OCI-LY3 (cell line): ENCODE results near the gene KXD1.

Experiments
- H2AFZ ChIP-seq: fragments of 200-600, 300-600 bp; shearing (Covaris generic); 2 replicates; pipeline ENCODE4 v1.6.0; 2014; ENCODE audit warnings: antibody characterized with exemption, low read depth, low read length
- H3K27ac ChIP-seq: fragments of 200-600, 300-600 bp; sonication (generic); 2 replicates; pipeline ENCODE4 v1.5.1; 2014; ENCODE audit warnings: mild to moderate bottlenecking, low read length, moderate library complexity, mixed read lengths
- H3K27me3 ChIP-seq: fragments of 200-600, 300-600 bp; sonication (generic); 2 replicates; pipeline ENCODE4 v1.6.1; 2014; ENCODE audit warnings: low read depth, low read length, mixed read lengths
- H3K36me3 ChIP-seq: fragments of 200-600, 300-600 bp; sonication (generic); replicated peaks from 2 replicates; pipeline ENCODE3; 2014; ENCODE audit warnings: low read depth, low read length, mixed read lengths
- H3K4me1 ChIP-seq: fragments of 300-600, 200-600 bp; sonication (generic); 2 replicates; pipeline ENCODE4 v1.6.1; 2014; ENCODE audit warnings: low read length, mixed read lengths
- H3K4me2 ChIP-seq: fragments of 200-600, 300-600 bp; sonication (generic); 2 replicates; pipeline ENCODE4 v1.6.1; 2014; ENCODE audit warnings: low read length, mixed read lengths
- H3K4me3 ChIP-seq: fragments of 300-600, 200-600 bp; sonication (generic); 2 replicates; pipeline ENCODE4 v1.5.1; 2014; ENCODE audit warnings: antibody characterized with exemption, mild to moderate bottlenecking, low read length, moderate library complexity
- H3K79me2 ChIP-seq: fragments of 300-600, 200-600 bp; shearing (Covaris generic); 2 replicates; pipeline ENCODE4 v1.6.1; 2014; ENCODE audit warnings: mild to moderate bottlenecking, low read length, mixed read lengths
- H3K9ac ChIP-seq: fragments of 300-600, 200-600 bp; shearing (Covaris generic); 2 replicates; pipeline ENCODE4 v1.6.0; 2014; ENCODE audit warnings: mild to moderate bottlenecking, low read length, moderate library complexity
- H3K9me3 ChIP-seq: fragments of 200-600, 300-600 bp; shearing (Covaris generic); 2 replicates; pipeline ENCODE4 v1.6.1; 2014; ENCODE audit warnings: low read length, mixed read lengths; ENCODE audit not compliant: insufficient read depth
- H4K20me1 ChIP-seq: fragments of 200-600, 300-600 bp; sonication (generic); 2 replicates; pipeline ENCODE4 v1.6.1; 2016; ENCODE audit warnings: low read length, mixed read lengths; ENCODE audit not compliant: insufficient read depth
- EZH2phosphoT487 ChIP-seq: fragments of 200-600 bp; shearing (Covaris generic); IDR thresholded peaks from 2 replicates; pipeline ENCODE4 v1.6.1; 2018; ENCODE audit warnings: antibody characterized with exemption, mixed run types, low read depth
- TF ChIP-seq, protein P1 (sequence below): fragments of 200-600, 300-600 bp; sonication (generic); IDR thresholded peaks from 2 replicates; pipeline ENCODE4 v1.5.1; 2014; ENCODE audit warnings: antibody characterized with exemption, low read length, low read depth

Gene KXD1

DNA sequence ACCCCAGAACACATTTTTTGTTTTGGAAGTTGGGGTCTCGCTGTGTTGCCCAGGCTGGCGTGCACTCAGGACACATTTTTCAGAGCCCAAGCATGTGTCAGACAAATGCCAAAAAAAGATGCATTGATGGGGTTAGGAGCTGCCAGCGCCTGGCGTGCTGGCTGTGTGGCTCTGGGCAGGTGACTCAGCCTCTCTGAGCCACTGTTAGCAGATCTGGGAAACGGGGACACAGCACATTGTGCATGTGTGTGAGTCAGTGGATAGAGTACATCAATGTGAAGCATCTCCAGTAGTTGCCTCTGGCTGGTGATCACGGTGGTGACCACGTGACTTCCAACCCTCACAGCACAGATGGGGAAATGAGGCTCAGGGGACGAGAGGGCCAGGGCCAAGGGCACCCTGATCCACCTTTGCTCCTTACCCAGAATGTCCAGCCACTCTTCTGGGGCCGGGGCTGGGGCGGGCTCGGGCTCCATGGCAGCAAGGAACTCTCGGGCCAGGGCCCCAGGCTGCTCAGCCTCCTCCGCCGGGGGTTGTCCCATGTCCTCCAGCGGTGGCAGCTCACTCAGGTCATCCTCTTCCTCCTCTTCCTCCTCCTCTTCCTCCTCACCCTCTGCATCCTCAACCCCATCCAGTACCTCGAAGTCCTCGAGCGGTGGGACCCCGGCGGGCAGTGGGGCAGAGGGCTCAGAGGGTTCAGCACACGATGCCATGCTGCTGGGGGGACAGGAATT, 16.2 kb upstream of the KXD1 start:
- Histone ChIP-seq H3K4me3 (peak overlapping the region; percentile 84; the same call in 1 of the 2 replicates), H4K20me1 (no peaks in the 10 kb centered on the region; the same call in 1 of the 2 replicates), H3K36me3 (peaks cover 40% of the 10 kb centered on the region), H3K27me3 (no peaks in the 10 kb centered on the region), H3K9me3 (no peaks in the 10 kb centered on the region), H3K9ac (no peak overlapping the region), H3K4me2 (peak overlapping the region; percentile 94), H3K79me2 (peaks cover 20% of the 10 kb centered on the region), H3K27ac (no peak overlapping the region), H3K4me1 (peaks cover 15% of the 10 kb centered on the region), H2AFZ (no peak overlapping the region)
- no peak for TF ChIP-seq EZH2phosphoT487
- TF ChIP-seq, protein P1, sequence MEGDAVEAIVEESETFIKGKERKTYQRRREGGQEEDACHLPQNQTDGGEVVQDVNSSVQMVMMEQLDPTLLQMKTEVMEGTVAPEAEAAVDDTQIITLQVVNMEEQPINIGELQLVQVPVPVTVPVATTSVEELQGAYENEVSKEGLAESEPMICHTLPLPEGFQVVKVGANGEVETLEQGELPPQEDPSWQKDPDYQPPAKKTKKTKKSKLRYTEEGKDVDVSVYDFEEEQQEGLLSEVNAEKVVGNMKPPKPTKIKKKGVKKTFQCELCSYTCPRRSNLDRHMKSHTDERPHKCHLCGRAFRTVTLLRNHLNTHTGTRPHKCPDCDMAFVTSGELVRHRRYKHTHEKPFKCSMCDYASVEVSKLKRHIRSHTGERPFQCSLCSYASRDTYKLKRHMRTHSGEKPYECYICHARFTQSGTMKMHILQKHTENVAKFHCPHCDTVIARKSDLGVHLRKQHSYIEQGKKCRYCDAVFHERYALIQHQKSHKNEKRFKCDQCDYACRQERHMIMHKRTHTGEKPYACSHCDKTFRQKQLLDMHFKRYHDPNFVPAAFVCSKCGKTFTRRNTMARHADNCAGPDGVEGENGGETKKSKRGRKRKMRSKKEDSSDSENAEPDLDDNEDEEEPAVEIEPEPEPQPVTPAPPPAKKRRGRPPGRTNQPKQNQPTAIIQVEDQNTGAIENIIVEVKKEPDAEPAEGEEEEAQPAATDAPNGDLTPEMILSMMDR: no peak

DNA sequence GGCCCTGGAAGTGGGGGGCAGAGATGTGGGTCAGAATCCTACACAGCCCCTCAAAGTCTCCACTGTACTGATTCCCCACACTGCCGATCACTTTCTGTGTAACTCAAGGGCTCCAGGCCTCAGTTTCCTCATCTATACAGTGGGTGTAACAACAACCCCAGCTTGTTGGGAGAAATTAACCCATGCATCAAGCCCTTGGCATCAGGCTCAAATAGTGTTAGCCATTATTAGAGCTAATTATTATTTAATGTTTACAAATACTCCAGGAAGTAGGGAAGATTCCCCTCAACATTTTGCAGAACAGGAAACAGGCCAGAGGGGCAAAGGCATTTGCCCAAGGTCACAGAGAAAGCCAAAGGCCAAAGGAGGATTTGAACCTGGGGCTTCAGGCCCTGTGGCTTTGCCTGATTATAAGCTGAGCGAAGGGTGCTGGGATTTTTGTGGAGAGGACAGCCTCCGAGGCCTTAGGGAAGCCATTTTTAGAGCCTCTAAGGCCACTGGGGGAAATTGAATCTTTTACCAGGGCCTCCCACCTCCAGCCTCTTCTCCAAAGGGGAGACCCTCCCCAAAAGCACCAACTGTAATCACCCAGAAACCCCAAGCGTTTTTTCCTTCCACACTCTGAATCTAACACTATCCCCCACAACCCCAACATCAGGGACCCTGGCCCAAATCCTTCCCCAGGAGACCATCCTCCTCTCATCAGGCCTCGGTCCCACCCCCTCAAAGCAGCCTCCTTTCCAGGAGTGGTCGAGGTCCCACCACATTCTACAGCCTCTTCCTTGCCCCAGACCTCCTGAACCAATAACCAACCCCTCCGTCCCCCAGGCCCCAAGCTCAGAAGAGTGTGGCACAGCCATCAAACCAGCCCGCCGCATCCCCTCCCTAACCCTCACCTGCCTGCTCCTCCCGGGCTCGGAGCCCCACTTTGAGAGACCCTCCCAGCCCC, 15.4 kb upstream of the KXD1 start:
- Histone ChIP-seq H3K79me2 (peaks cover 20% of the 10 kb centered on the region), H3K9ac (peak overlapping the region; percentile 88), H3K27ac (peak overlapping the region; percentile 49), H3K9me3 (no peaks in the 10 kb centered on the region), H4K20me1 (no peaks in the 10 kb centered on the region; the same call in 1 of the 2 replicates), H3K36me3 (peaks cover 34% of the 10 kb centered on the region), H2AFZ (no peak overlapping the region), H3K4me2 (peak overlapping the region; percentile 94), H3K4me1 (peaks cover 15% of the 10 kb centered on the region), H3K27me3 (no peaks in the 10 kb centered on the region), H3K4me3 (peak overlapping the region; percentile 84)
- TF ChIP-seq, protein P1: no peak
- no peak for TF ChIP-seq EZH2phosphoT487

DNA sequence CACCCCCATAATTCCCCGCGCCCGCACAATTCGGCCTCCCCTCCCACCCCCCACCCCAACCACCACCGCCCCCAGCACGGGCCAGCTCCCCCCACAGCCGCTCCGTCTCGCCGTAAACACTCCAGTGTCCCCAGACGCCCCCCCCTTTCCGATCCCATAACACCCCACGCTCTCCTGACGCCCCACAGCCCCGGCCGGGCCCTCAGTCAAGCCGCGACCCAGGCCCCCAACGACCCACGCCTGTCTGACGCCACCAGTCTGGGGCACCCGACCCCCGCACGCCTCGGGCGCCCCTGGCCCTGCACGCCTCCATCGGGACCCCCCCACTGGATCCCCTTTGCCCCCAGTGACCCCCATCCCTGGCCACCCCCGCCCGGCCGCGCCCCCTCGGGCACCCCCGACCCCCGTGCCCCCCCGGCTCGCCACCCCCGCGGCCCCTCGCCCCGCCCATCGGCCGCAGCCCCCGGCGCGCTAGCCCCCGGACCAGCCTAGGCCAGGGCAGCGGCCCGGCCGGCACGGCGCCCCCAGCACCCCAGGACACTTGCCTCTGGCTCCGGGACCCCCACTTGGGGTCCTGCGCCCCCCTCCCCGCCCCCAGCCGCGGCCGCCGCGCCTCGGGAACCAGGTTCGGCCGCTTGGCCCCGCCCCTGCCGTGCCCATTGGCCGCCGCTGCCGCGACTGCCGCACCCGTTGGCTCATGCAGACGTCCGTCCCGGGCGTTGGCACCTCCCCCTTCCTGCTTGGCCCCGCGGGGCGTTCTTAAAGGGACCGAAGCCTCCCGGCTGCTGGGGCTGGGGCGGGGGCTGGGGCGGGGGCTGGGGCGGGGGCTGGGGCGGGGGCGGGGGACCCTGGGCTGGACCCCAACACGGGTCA, 14.5 kb upstream of the KXD1 start, which contains the start of gene FKBP8:
FKBP8 (minus strand) TSS at position 633 of the 873 bp plus-strand sequence. CDS start 1,603 bp downstream, outside the sequence.
- H3K4me2 ChIP-seq: peak within 1 kb of the TSS; percentile 94
- peaks cover 25% of the 10 kb centered on the region for H3K36me3 ChIP-seq
- peak within 1 kb of the TSS; percentile 37 for H2AFZ ChIP-seq
- peaks cover 20% of the 10 kb centered on the region for H3K79me2 ChIP-seq
- no peak for TF ChIP-seq EZH2phosphoT487
- TF ChIP-seq, protein P1: no peak
- H3K4me1 ChIP-seq: peaks cover 15% of the 10 kb centered on the region
- peak within 1 kb of the TSS; percentile 88 for H3K9ac ChIP-seq
- H3K4me3 ChIP-seq: peak within 1 kb of the TSS; percentile 84
- H4K20me1 ChIP-seq: no peaks in the 10 kb centered on the region; the same call in 1 of the 2 replicates
- H3K27ac ChIP-seq: peak within 1 kb of the TSS; percentile 64
- no peaks in the 10 kb centered on the region for H3K27me3 ChIP-seq
- no peaks in the 10 kb centered on the region for H3K9me3 ChIP-seq
